Type B pancreatic cell (in vitro differentiated cells): ENCODE measurements around the gene TRNT1. TPM values are rescaled to one million over a fixed set of nuclear protein-coding genes. Genes with fewer than 3 reads are reported as not detected.

Experiments used
- DNase-seq: peaks from one replicate; pipeline ENCODE4 v3.0.0; 2021; ENCODE audit warnings: mixed read lengths; ENCODE audit not compliant: unreplicated experiment; ENCODE audit errors: extremely low spot score
- H3K27ac Mint-ChIP-seq: 2 replicates; pipeline ENCODE4 v1.8.0; 2021; ENCODE audit warnings: mild to moderate bottlenecking, mixed read lengths
- H3K27me3 Mint-ChIP-seq: 2 replicates; pipeline ENCODE4 v1.8.0; 2021; ENCODE audit warnings: mixed read lengths
- H3K36me3 Mint-ChIP-seq: 2 replicates; pipeline ENCODE4 v1.8.0; 2021; ENCODE audit warnings: mixed read lengths
- H3K4me1 Mint-ChIP-seq: one replicate; pipeline ENCODE4 v1.8.0; 2021; ENCODE audit warnings: mixed read lengths; ENCODE audit not compliant: unreplicated experiment
- H3K4me3 Mint-ChIP-seq: 2 replicates; pipeline ENCODE4 v1.8.0; 2021; ENCODE audit warnings: mild to moderate bottlenecking, mixed read lengths
- H3K9me3 Mint-ChIP-seq: 2 replicates; pipeline ENCODE4 v1.8.0; 2021; ENCODE audit warnings: mixed read lengths
- total RNA-seq: library from RNA; stranded (reverse); gene quantifications from 2 replicates; pipeline ENCODE4 v1.2.1, GENCODE V29; 2021; ENCODE audit warnings: low replicate concordance
- TF ChIP-seq, protein P1 (sequence below): fragments of 200-600 bp; sonication (generic); conservative IDR thresholded peaks from 2 replicates; pipeline ENCODE4 v1.5.0; 2021; ENCODE audit warnings: antibody characterized with exemption, mild to moderate bottlenecking

TRNT1 gene
- total RNA-seq, 1 donor from 2014 or later, result 33.0 TPM

- peaks cover 3% of the 10 kb centered on the region for H3K27me3 Mint-ChIP-seq
- H3K27ac Mint-ChIP-seq, result no peak overlapping the region
- H3K9me3 Mint-ChIP-seq, result no peaks in the 10 kb centered on the region
- no peaks in the 10 kb centered on the region for H3K36me3 Mint-ChIP-seq
- TF ChIP-seq, protein P1, sequence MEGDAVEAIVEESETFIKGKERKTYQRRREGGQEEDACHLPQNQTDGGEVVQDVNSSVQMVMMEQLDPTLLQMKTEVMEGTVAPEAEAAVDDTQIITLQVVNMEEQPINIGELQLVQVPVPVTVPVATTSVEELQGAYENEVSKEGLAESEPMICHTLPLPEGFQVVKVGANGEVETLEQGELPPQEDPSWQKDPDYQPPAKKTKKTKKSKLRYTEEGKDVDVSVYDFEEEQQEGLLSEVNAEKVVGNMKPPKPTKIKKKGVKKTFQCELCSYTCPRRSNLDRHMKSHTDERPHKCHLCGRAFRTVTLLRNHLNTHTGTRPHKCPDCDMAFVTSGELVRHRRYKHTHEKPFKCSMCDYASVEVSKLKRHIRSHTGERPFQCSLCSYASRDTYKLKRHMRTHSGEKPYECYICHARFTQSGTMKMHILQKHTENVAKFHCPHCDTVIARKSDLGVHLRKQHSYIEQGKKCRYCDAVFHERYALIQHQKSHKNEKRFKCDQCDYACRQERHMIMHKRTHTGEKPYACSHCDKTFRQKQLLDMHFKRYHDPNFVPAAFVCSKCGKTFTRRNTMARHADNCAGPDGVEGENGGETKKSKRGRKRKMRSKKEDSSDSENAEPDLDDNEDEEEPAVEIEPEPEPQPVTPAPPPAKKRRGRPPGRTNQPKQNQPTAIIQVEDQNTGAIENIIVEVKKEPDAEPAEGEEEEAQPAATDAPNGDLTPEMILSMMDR, result no peak
- no peak overlapping the region for H3K4me3 Mint-ChIP-seq
- H3K4me1 Mint-ChIP-seq, result peaks cover 13% of the 10 kb centered on the region
- DNase-seq, result no peak
These were observed 19.6 kb upstream of the TRNT1 start for GRCh38 chr3:3107181-3107580.

- peaks cover 13% of the 10 kb centered on the region for H3K4me1 Mint-ChIP-seq
- no peak for DNase-seq
- H3K27ac Mint-ChIP-seq, result no peak overlapping the region
- no peaks in the 10 kb centered on the region for H3K36me3 Mint-ChIP-seq
- H3K27me3 Mint-ChIP-seq, result peaks cover 3% of the 10 kb centered on the region
- no peak overlapping the region for H3K4me3 Mint-ChIP-seq
- TF ChIP-seq, protein P1, result no peak
- H3K9me3 Mint-ChIP-seq, result no peaks in the 10 kb centered on the region
These were observed 18.9 kb upstream of the TRNT1 start for GRCh38 chr3:3107858-3108257.

DNA sequence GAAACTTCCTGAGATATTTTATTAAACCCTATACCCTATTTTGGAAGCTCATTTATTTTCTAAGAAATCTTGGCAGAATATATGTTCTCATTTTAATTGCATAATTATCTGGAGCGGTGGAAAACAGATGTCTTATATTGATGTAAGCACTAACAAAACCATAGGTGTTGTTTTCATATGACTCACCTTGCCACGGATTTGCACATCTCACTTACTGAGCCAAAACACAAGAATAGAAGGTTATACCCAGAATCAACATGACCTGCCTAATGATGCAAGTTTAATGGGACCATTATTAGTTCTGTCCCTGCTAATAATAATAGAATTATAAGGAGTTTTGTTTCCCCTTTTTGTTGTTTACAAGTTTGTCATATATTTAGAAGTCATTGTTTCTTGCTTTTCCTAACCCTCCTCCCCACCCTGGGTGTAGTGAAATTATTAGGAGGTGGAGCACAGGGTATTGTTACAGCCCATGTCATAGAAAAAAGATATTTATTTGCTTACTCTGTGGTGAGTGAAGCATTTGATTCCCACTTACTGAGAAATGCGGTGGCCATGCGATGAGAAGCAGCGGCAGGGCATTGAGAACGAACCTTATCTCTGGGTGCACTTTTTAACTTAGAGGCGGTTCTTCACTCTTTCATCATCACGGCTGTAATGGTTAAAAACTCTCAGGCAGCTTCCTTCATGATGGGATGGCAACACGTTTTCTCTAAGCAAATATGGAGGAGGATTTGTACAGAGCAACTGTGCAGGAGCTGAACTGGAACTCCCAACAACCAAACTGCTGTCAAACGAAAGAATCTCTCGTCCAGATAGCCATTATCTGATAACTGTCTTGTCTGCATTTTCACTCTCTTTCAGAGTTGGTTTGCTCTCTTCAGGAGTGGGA, 17.1 kb upstream of the TRNT1 start:
- H3K27me3 Mint-ChIP-seq, result peaks cover 3% of the 10 kb centered on the region
- peak overlapping the region; percentile 51 for H3K4me3 Mint-ChIP-seq
- peak overlapping the region; percentile 16 for H3K27ac Mint-ChIP-seq
- TF ChIP-seq, protein P1, result no peak
- no peak for DNase-seq
- peaks cover 13% of the 10 kb centered on the region for H3K4me1 Mint-ChIP-seq
- no peaks in the 10 kb centered on the region for H3K9me3 Mint-ChIP-seq
- no peaks in the 10 kb centered on the region for H3K36me3 Mint-ChIP-seq

DNA sequence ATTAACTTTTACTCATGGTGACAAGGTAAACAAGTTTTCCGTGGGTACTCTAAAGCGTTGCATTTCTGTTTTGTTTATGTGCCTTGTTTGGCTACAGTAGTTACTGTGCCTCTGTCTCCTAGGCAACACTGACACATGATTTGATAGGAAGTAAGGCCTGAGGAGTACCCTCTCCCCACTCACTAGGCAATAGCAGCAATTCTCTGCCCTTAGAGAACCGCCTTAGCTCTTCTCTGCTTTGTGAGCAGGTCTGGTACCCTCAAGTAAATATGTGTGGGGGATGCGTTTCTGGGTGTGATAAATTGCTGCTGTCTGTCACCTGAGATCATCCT, 16.5 kb upstream of the TRNT1 start, which contains the start of gene IL5RA:
Gene IL5RA (minus strand): TSS at position 76 of the 332 bp plus-strand sequence. CDS start 5,390 bp downstream, outside the sequence.
- TF ChIP-seq, protein P1, result no peak
- Mint-ChIP-seq H3K4me1 (peaks cover 13% of the 10 kb centered on the region), H3K36me3 (no peaks in the 10 kb centered on the region), H3K9me3 (peaks cover 4% of the 10 kb centered on the region), H3K4me3 (peak within 1 kb of the TSS; percentile 51), H3K27me3 (peaks cover 3% of the 10 kb centered on the region), H3K27ac (peak within 1 kb of the TSS; percentile 16)
- DNase-seq, result no peak

DNA sequence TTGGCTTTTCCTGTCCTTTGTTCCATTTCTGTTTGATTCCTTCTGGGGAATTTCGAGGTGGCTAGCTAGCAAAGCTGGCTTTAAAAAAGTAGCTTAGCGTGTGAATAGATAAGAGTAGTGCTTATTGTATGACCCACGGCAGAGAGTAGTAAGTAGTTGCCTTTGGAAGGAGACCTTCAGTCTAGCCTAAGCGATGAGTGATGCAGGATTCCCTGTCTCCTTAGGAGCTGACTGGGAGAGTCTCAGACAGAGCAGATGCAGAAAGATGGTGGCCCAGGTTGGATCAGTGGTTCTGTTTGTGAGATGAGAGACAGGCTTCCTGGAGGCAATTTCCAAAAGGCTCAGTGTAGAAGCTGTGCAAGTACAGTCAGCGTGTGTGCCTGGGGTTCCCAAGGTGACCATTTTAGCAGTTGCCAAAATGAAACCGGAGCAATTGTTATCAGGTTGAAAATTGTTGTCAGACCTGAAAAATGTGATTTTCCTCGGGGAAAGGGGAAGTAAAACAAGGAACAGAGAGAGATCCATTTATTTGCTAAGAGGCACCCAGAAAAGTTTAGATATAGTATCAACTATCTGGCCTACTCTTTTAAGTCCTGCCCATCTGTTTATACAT, 15.9 kb upstream of the TRNT1 start:
- H3K9me3 Mint-ChIP-seq, result peaks cover 8% of the 10 kb centered on the region
- TF ChIP-seq, protein P1, result no peak
- no peak overlapping the region for H3K4me3 Mint-ChIP-seq
- no peaks in the 10 kb centered on the region for H3K36me3 Mint-ChIP-seq
- peaks cover 3% of the 10 kb centered on the region for H3K27me3 Mint-ChIP-seq
- H3K4me1 Mint-ChIP-seq, result peaks cover 13% of the 10 kb centered on the region
- H3K27ac Mint-ChIP-seq, result no peak overlapping the region
- DNase-seq, result peak; percentile 6
